HEK293 (cell line): ENCODE results near the gene TMEM143.

Experiments
- CTCF ChIP-seq: fragments of 450-650 bp; formaldehyde crosslinking; IDR thresholded peaks from 2 replicates; pipeline ENCODE4 v1.5.1; 2016; ENCODE audit warnings: missing biosample characterization, missing genetic modification characterization
- GLIS1 ChIP-seq: fragments of 450-650 bp; formaldehyde crosslinking; IDR thresholded peaks from 2 replicates; pipeline ENCODE4 v1.5.1; 2016; ENCODE audit warnings: missing biosample characterization, missing genetic modification characterization
- KLF9 ChIP-seq: fragments of 450-650 bp; formaldehyde crosslinking; IDR thresholded peaks from 2 replicates; pipeline ENCODE4 v1.5.1; 2016; ENCODE audit warnings: missing biosample characterization, missing genetic modification characterization, low read depth
- MYNN ChIP-seq: fragments of 450-650 bp; formaldehyde crosslinking; IDR thresholded peaks from 2 replicates; pipeline ENCODE4 v1.5.1; 2016; ENCODE audit warnings: missing biosample characterization, missing genetic modification characterization, borderline replicate concordance
- WT1 ChIP-seq: fragments of 450-650 bp; formaldehyde crosslinking; IDR thresholded peaks from 2 replicates; pipeline ENCODE4 v1.5.1; 2016; ENCODE audit warnings: missing biosample characterization, missing genetic modification characterization
- ZBTB44 ChIP-seq: fragments of 450-650 bp; IDR thresholded peaks from 2 replicates; pipeline ENCODE4 v1.5.1; 2018; ENCODE audit warnings: missing biosample characterization, mild to moderate bottlenecking, missing genetic modification characterization
- ZBTB48 ChIP-seq: fragments of 450-650 bp; formaldehyde crosslinking; IDR thresholded peaks from 2 replicates; pipeline ENCODE4 v1.5.1; 2016; ENCODE audit warnings: missing biosample characterization, missing genetic modification characterization
- ZFP69B ChIP-seq: fragments of 450-650 bp; formaldehyde crosslinking; IDR thresholded peaks from 2 replicates; pipeline ENCODE4 v1.5.1; 2016; ENCODE audit warnings: missing biosample characterization, missing genetic modification characterization
- ZNF114 ChIP-seq: fragments of 450-650 bp; formaldehyde crosslinking; IDR thresholded peaks from 2 replicates; pipeline ENCODE4 v1.5.0; 2017; ENCODE audit warnings: missing biosample characterization, missing genetic modification characterization
- ZNF2 ChIP-seq: fragments of 450-650 bp; formaldehyde crosslinking; IDR thresholded peaks from 2 replicates; pipeline ENCODE4 v1.5.1; 2016; ENCODE audit warnings: missing biosample characterization, missing genetic modification characterization
- ZNF248 ChIP-seq: fragments of 450-650 bp; formaldehyde crosslinking; IDR thresholded peaks from 2 replicates; pipeline ENCODE4 v1.5.1; 2017; ENCODE audit warnings: missing biosample characterization, missing genetic modification characterization
- ZNF311 ChIP-seq: fragments of 450-650 bp; formaldehyde crosslinking; IDR thresholded peaks from 2 replicates; pipeline ENCODE4 v1.5.1; 2017; ENCODE audit warnings: missing biosample characterization, missing genetic modification characterization, borderline replicate concordance
- ZNF350 ChIP-seq: fragments of 450-650 bp; formaldehyde crosslinking; IDR thresholded peaks from 2 replicates; pipeline ENCODE4 v1.5.0; 2017; ENCODE audit warnings: missing biosample characterization, mild to moderate bottlenecking, missing genetic modification characterization
- ZNF37A ChIP-seq: fragments of 450-650 bp; IDR thresholded peaks from 2 replicates; pipeline ENCODE4 v1.5.1; 2018; ENCODE audit warnings: missing biosample characterization, missing genetic modification characterization
- ZNF423 ChIP-seq: fragments of 450-650 bp; formaldehyde crosslinking; IDR thresholded peaks from 2 replicates; pipeline ENCODE4 v1.5.1; 2016; ENCODE audit warnings: missing biosample characterization, missing genetic modification characterization
- ZNF433 ChIP-seq: fragments of 450-650 bp; formaldehyde crosslinking; IDR thresholded peaks from 2 replicates; pipeline ENCODE4 v1.5.1; 2016; ENCODE audit warnings: missing biosample characterization, missing genetic modification characterization, low read depth
- ZNF473 ChIP-seq: fragments of 450-650 bp; formaldehyde crosslinking; IDR thresholded peaks from 2 replicates; pipeline ENCODE4 v1.5.1; 2017; ENCODE audit warnings: missing biosample characterization, missing genetic modification characterization
- ZNF544 ChIP-seq: fragments of 450-650 bp; formaldehyde crosslinking; IDR thresholded peaks from 2 replicates; pipeline ENCODE4 v1.5.0; 2017; ENCODE audit warnings: missing biosample characterization, missing genetic modification characterization
- ZNF561 ChIP-seq: fragments of 450-650 bp; IDR thresholded peaks from 2 replicates; pipeline ENCODE4 v1.5.1; 2018; ENCODE audit warnings: missing biosample characterization, missing genetic modification characterization, borderline replicate concordance
- ZNF585B ChIP-seq: fragments of 450-650 bp; formaldehyde crosslinking; IDR thresholded peaks from 2 replicates; pipeline ENCODE4 v1.5.1; 2016; ENCODE audit warnings: missing biosample characterization, missing genetic modification characterization
- ZNF596 ChIP-seq: fragments of 450-650 bp; IDR thresholded peaks from 2 replicates; pipeline ENCODE4 v1.5.0; 2018; ENCODE audit warnings: missing biosample characterization, mild to moderate bottlenecking, missing genetic modification characterization, moderate library complexity
- ZNF654 ChIP-seq: fragments of 450-650 bp; formaldehyde crosslinking; IDR thresholded peaks from 2 replicates; pipeline ENCODE4 v1.5.1; 2016; ENCODE audit warnings: low read depth, missing biosample characterization, missing genetic modification characterization
- ZNF707 ChIP-seq: fragments of 450-650 bp; formaldehyde crosslinking; IDR thresholded peaks from 2 replicates; pipeline ENCODE4 v1.5.1; 2016; ENCODE audit warnings: missing biosample characterization, missing genetic modification characterization
- ZNF776 ChIP-seq: fragments of 450-650 bp; formaldehyde crosslinking; IDR thresholded peaks from 2 replicates; pipeline ENCODE4 v1.5.0; 2017; ENCODE audit warnings: missing biosample characterization, missing genetic modification characterization, borderline replicate concordance
- ZNF830 ChIP-seq: fragments of 450-650 bp; IDR thresholded peaks from 2 replicates; pipeline ENCODE4 v1.5.0; 2018; ENCODE audit warnings: missing biosample characterization, missing genetic modification characterization, low read depth, mild to moderate bottlenecking, moderate library complexity
- TF ChIP-seq, protein P1 (sequence below): fragments of 450-650 bp; formaldehyde crosslinking; IDR thresholded peaks from 2 replicates; pipeline ENCODE4 v1.5.1; 2016; ENCODE audit warnings: missing biosample characterization, missing genetic modification characterization, borderline replicate concordance
- TF ChIP-seq, protein P2 (sequence below): fragments of 450-650 bp; formaldehyde crosslinking; IDR thresholded peaks from 2 replicates; pipeline ENCODE4; 2016; ENCODE audit warnings: missing biosample characterization, missing genetic modification characterization

TMEM143 gene

GRCh38 chr19:48400018-48400742 lies 36.4 kb upstream of the TMEM143 start (continued):
- TF ChIP-seq ZBTB44 (tag by site-specific recombination) = no peak; the same call in 1 of the 2 replicates
- no peak for TF ChIP-seq MYNN (tag by site-specific recombination)
- TF ChIP-seq ZNF350 = no peak
- no peak for TF ChIP-seq GLIS1 (tag by site-specific recombination)
- TF ChIP-seq ZNF585B (tag by site-specific recombination) = no peak
- TF ChIP-seq ZNF776 (tag by site-specific recombination) = no peak
- TF ChIP-seq ZNF544 (tag by site-specific recombination) = no peak
- peak; percentile 76; the same call in 1 of the 2 replicates for TF ChIP-seq ZNF561
- TF ChIP-seq WT1 (tag by site-specific recombination) = no peak
- TF ChIP-seq ZNF2 (tag by site-specific recombination) = no peak; the same call in 1 of the 2 replicates
- no peak for TF ChIP-seq ZNF311
- TF ChIP-seq CTCF (tag by site-specific recombination) = no peak
- TF ChIP-seq ZNF248 = no peak
- no peak for TF ChIP-seq ZNF473 (tag by site-specific recombination)
- TF ChIP-seq, protein P1, sequence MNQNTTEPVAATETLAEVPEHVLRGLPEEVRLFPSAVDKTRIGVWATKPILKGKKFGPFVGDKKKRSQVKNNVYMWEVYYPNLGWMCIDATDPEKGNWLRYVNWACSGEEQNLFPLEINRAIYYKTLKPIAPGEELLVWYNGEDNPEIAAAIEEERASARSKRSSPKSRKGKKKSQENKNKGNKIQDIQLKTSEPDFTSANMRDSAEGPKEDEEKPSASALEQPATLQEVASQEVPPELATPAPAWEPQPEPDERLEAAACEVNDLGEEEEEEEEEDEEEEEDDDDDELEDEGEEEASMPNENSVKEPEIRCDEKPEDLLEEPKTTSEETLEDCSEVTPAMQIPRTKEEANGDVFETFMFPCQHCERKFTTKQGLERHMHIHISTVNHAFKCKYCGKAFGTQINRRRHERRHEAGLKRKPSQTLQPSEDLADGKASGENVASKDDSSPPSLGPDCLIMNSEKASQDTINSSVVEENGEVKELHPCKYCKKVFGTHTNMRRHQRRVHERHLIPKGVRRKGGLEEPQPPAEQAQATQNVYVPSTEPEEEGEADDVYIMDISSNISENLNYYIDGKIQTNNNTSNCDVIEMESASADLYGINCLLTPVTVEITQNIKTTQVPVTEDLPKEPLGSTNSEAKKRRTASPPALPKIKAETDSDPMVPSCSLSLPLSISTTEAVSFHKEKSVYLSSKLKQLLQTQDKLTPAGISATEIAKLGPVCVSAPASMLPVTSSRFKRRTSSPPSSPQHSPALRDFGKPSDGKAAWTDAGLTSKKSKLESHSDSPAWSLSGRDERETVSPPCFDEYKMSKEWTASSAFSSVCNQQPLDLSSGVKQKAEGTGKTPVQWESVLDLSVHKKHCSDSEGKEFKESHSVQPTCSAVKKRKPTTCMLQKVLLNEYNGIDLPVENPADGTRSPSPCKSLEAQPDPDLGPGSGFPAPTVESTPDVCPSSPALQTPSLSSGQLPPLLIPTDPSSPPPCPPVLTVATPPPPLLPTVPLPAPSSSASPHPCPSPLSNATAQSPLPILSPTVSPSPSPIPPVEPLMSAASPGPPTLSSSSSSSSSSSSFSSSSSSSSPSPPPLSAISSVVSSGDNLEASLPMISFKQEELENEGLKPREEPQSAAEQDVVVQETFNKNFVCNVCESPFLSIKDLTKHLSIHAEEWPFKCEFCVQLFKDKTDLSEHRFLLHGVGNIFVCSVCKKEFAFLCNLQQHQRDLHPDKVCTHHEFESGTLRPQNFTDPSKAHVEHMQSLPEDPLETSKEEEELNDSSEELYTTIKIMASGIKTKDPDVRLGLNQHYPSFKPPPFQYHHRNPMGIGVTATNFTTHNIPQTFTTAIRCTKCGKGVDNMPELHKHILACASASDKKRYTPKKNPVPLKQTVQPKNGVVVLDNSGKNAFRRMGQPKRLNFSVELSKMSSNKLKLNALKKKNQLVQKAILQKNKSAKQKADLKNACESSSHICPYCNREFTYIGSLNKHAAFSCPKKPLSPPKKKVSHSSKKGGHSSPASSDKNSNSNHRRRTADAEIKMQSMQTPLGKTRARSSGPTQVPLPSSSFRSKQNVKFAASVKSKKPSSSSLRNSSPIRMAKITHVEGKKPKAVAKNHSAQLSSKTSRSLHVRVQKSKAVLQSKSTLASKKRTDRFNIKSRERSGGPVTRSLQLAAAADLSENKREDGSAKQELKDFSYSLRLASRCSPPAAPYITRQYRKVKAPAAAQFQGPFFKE (tag by site-specific recombination) = no peak
- TF ChIP-seq ZNF114 (tag by site-specific recombination) = no peak
- no peak for TF ChIP-seq ZNF37A
- TF ChIP-seq ZBTB48 (tag by site-specific recombination) = no peak
- TF ChIP-seq, protein P2, sequence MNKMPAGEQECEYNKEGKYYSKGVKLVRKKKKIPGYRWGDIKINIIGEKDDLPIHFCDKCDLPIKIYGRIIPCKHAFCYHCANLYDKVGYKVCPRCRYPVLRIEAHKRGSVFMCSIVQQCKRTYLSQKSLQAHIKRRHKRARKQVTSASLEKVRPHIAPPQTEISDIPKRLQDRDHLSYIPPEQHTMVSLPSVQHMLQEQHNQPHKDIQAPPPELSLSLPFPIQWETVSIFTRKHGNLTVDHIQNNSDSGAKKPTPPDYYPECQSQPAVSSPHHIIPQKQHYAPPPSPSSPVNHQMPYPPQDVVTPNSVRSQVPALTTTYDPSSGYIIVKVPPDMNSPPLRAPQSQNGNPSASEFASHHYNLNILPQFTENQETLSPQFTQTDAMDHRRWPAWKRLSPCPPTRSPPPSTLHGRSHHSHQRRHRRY (tag by site-specific recombination) = no peak
- no peak for TF ChIP-seq ZNF707 (tag by site-specific recombination)
- TF ChIP-seq ZNF596 (tag by site-specific recombination) = no peak
- TF ChIP-seq ZFP69B (tag by site-specific recombination) = peak; percentile 76
- peak; percentile 33; the same call in 1 of the 2 replicates for TF ChIP-seq KLF9 (tag by site-specific recombination)
- no peak for TF ChIP-seq ZNF433 (tag by site-specific recombination)
- no peak for TF ChIP-seq ZNF654 (tag by site-specific recombination)
- TF ChIP-seq ZNF830 (tag by site-specific recombination) = no peak
- no peak for TF ChIP-seq ZNF423 (tag by site-specific recombination)
